GM12878 (cell line): Measurements from ENCODE around the gene NLRP7. TPM values are rescaled to one million over a fixed set of nuclear protein-coding genes. Genes with fewer than 3 reads are reported as not detected.
"Not testable (repeated sequence)": the region's sequence is repeated elsewhere in the genome, so short reads cannot be mapped to it uniquely, and the experiment has no call there.

Source experiments
- ATAC-seq: fragments of 200-7000 bp; cut with Tn5 transposase; 3 replicates; pipeline ENCODE4 v1.9.1; 2020; ENCODE audit warnings: mild to moderate bottlenecking, moderate library complexity
- BruUV-seq: library from RNA; stranded (reverse); fragments of 400-500 nt; replicated peaks from 2 replicates; lab custom pipeline; 2021; lab: Mats Ljungman, UMichigan
- CTCF ChIA-PET: fragments of 300-600 bp; sonication (Branson Sonifier 250); formaldehyde crosslinking; extraction: SDS; loops from one replicate; lab custom pipeline; 2021; ENCODE audit warnings: inconsistent platforms; lab: Yijun Ruan, JAX
- POLR2A ChIA-PET: fragments of 350-600 bp; formaldehyde crosslinking; extraction: SDS; loops from one replicate; lab custom pipeline; 2021; ENCODE audit warnings: inconsistent platforms; lab: Charles Lee
- RAD21 ChIA-PET: fragments of 300-600 bp; sonication (Branson Sonifier 250); formaldehyde crosslinking; loops from one replicate; lab custom pipeline; 2023; ENCODE audit warnings: antibody characterized with exemption; ENCODE audit not compliant: unreplicated experiment; lab: Charles Lee
- SMC1A ChIA-PET: fragments of 300-600 bp; sonication (Branson Sonifier 250); formaldehyde crosslinking; loops from one replicate; lab custom pipeline; 2023; ENCODE audit not compliant: unreplicated experiment, uncharacterized antibody; lab: Charles Lee
- DNase-seq: peaks from one replicate; pipeline ENCODE4 v3.0.0-alpha.2; 2011; ENCODE audit warnings: low read depth, low spot score
- FAIRE-seq: peaks from 3 replicates; lab custom pipeline; 2011; peaks lifted over from hg19 to GRCh38; lab: Jason Lieb, UNC
- H2AFZ ChIP-seq: 2 replicates; pipeline ENCODE4 v1.6.0; 2011; ENCODE audit warnings: low read depth, low read length, control low read depth; ENCODE audit not compliant: control insufficient read depth
- H3K27ac ChIP-seq: 2 replicates; pipeline ENCODE4 v1.5.1; 2011; ENCODE audit warnings: control low read depth; ENCODE audit not compliant: control insufficient read depth, insufficient read depth
- H3K27me3 ChIP-seq, 2 experiments: replicated peaks in 1 of 2; 2 replicates each; pipeline versions ENCODE4 v1.6.0 to v1.6.1; 2011; ENCODE audit warnings: low read length in 1 of 2; ENCODE audit not compliant: control insufficient read depth in 2 of 2, insufficient read depth in 2 of 2
- H3K36me3 ChIP-seq, 2 experiments: 2 replicates each; pipeline ENCODE4 v1.5.1; 2011; ENCODE audit warnings: low read length in 1 of 2; ENCODE audit not compliant: control insufficient read depth in 2 of 2, insufficient read depth in 2 of 2
- H3K4me1 ChIP-seq: 2 replicates; pipeline ENCODE4 v1.6.1; 2011; ENCODE audit warnings: mild to moderate bottlenecking, low read length, moderate library complexity, mixed read lengths; ENCODE audit not compliant: control insufficient read depth, insufficient read depth
- H3K4me2 ChIP-seq: 2 replicates; pipeline ENCODE4 v1.6.0; 2011; ENCODE audit warnings: control low read depth; ENCODE audit not compliant: control insufficient read depth, insufficient read depth
- H3K4me3 ChIP-seq: fragments of 200-600 bp; sonication (generic); 2 replicates; pipeline ENCODE4 v1.5.1; 2016
- H3K79me2 ChIP-seq: 2 replicates; pipeline ENCODE4 v1.6.0; 2011; ENCODE audit warnings: low read length; ENCODE audit not compliant: control insufficient read depth, insufficient read depth
- H3K9ac ChIP-seq: 2 replicates; pipeline ENCODE4 v1.8.0; 2011; ENCODE audit warnings: low read length, control low read depth, mixed read lengths; ENCODE audit not compliant: control insufficient read depth, insufficient read depth
- H3K9me3 ChIP-seq: replicated peaks from 3 replicates; pipeline ENCODE4 v1.5.1; 2011; ENCODE audit warnings: mild to moderate bottlenecking, low read length; ENCODE audit not compliant: control insufficient read depth, insufficient read depth
- H4K20me1 ChIP-seq: 2 replicates; pipeline ENCODE4 v1.6.0; 2011; ENCODE audit not compliant: control insufficient read depth, insufficient read depth
- NR2C1 ChIP-seq: fragments of 450-650 bp; IDR thresholded peaks from 2 replicates; pipeline ENCODE4 v1.6.1; 2017; ENCODE audit warnings: antibody characterized with exemption, mild to moderate bottlenecking, moderate library complexity
- POLR2A ChIP-seq: IDR thresholded peaks from 2 replicates; pipeline ENCODE4 v1.6.1; 2011; ENCODE audit warnings: low read depth, mild to moderate bottlenecking, low read length
- ZBED1 ChIP-seq: IDR thresholded peaks from 2 replicates; pipeline ENCODE4 v1.6.1; 2016; ENCODE audit warnings: borderline replicate concordance
- WGBS: methylation state at CpG from one replicate; pipeline ENCODE4 v1.1.6; 2016; ENCODE audit warnings: low lambda C conversion rate; ENCODE audit not compliant: insufficient replicate concordance, insufficient coverage; ENCODE audit errors: missing lambda C conversion rate; 5-methylcytosine and 5-hydroxymethylcytosine counted together
- in situ Hi-C: fragments of 300-500 bp; cut with MboI; formaldehyde crosslinking; loops from 9 replicates; pipeline ENCODE4 v1.14.3; 2018; ENCODE audit warnings: mixed read lengths
- intact Hi-C: fragments of 100-400 bp; cut with micrococcal nuclease; formaldehyde crosslinking; loops from one replicate; pipeline ENCODE4 v1.14.2; 2022; ENCODE audit not compliant: unreplicated experiment
- polyA plus RNA-seq, 11 experiments: library from polyadenylated mRNA; depleted of rRNA in 4 of 11; unstranded in 6 of 11; stranded (reverse) in 5 of 11; fragments of >200 nt; fragmentation: Nextera tagmentation in 4 of 11; fragmentation: Illumina TruSeq in 1 of 11; extraction: Ambion mirVana in 4 of 11; extraction: Trizol in 1 of 11; gene quantifications; 1 replicate in 1 of 11; 2 replicates in 10 of 11; pipeline versions ENCODE4 v1.2.1 to v1.2.3, GENCODE V29; 2011 to 2016; ENCODE audit warnings: inconsistent platforms in 2 of 11, missing spikeins in 2 of 11, low read depth in 1 of 11
- total RNA-seq, 4 experiments: library from RNA; depleted of rRNA in 3 of 4; stranded (reverse); fragments of >200 nt in 3 of 4; fragmentation: Illumina TruSeq in 1 of 4; extraction: Trizol in 1 of 4; gene quantifications; 2 replicates each; pipeline versions ENCODE4 v1.2.1 to v1.2.3, GENCODE V29; 2013 to 2021
- TF ChIP-seq, protein P1 (sequence below): fragments of 450-650 bp; conservative IDR thresholded peaks from 2 replicates; pipeline ENCODE4 v1.6.1; 2017; ENCODE audit warnings: mild to moderate bottlenecking, moderate library complexity

The NLRP7 gene
- total and polyA plus RNA-seq, 10 of the 15 experiments (the other 5 are each of a cell fraction or from before 2014, with no cell fraction given), result 0.08 to 3.4 (median 0.31) TPM

DNA sequence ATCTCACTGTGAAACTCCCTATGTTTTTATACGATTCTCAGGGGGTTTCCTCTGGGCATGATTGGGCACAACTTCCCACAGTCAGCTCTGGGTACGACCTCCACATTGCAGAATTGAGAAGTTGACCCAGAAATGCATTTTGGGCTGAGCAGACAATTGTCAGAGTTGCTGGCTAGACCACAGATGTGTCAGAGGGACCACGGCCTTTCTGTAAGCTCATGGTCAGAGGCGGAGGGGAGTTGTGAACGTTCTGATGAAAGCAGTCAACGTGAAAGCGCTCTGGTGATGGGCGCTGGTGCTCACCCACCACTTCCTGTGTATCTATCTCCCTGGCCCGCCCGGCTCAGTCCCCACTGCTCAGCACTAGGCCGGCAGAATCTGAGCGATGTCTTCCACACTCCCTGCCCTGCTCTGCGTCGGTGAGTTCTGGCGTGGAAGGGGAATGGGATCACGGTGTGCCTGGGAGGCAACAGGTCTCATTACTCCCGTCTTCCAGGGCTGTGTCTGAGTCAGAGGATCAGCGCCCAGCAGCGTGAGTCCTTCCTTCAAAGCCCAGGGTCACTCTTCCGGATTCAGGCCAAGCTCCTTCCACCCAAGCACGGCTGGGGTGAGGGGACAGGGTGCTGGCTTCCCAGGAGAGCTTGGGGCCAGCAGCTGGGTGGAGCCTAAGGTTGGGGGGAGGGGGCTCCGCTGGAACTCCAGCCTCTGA, 41.4 kb downstream of the NLRP7 start, which contains the start of gene NCR1:
Gene NCR1, plus strand, starts transcription at position 346 of the 709 bp plus-strand sequence. Its CDS starts 40 bp downstream, at position 386.
- Histone ChIP-seq H3K27me3 (no peaks in the 10 kb centered on the region), H3K9ac (no peak within 1 kb of the TSS), H3K4me2 (0 out of 2 replicates have a peak within 1 kb of the TSS, but pooled peaks have one; percentile 3), H3K36me3 (no peaks in the 10 kb centered on the region), H3K4me1 (peaks cover 4% of the 10 kb centered on the region; the same call in 1 of the 2 replicates), H3K4me3 (no peak within 1 kb of the TSS), H4K20me1 (no peaks in the 10 kb centered on the region), H3K9me3 (no peaks in the 10 kb centered on the region), H3K79me2 (no peaks in the 10 kb centered on the region), H3K27ac (no peak within 1 kb of the TSS), H2AFZ (peak within 1 kb of the TSS; percentile 67)
- no TSS peak for BruUV-seq
- SMC1A ChIA-PET, result no interaction called here
- RAD21 ChIA-PET, result no interaction called here
- CTCF ChIA-PET, result no interaction called here
- no peak for TF ChIP-seq ZBED1
- 0 out of 2 replicates have a peak, but pooled peaks have one; percentile 42 for TF ChIP-seq POLR2A
- DNase-seq (no peak), ATAC-seq (peak; percentile 46), FAIRE-seq (no peak)
- 30% methylated on average over 21 of the region's 22 CpGs for WGBS
- POLR2A ChIA-PET, result interaction anchor here (0.6 kb wide), 1 partner anchor 418 kb away, joined by 9 read pairs; no protein-coding TSS in a partner anchor
- intact Hi-C loops, result no loop called here
- in situ Hi-C loops, result no loop called here

DNA sequence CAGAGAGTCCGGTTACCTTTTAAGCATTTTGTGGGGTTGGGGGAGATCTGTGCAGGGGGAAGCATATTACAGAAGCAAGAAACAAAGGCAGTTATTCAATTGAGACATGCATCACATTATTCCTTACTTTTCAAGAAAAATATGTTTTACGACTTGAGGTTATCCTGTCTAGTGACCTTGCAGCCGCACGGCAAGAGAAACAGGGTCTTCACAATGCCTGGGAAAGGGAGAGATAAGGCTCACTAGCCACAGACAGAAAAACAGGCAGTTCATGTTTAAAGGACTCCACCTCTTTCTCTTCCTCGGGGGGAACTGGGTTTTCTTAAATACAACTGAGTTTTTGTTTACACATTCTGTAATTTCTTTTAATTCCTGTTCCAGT, 41.9 kb downstream of the NLRP7 start:
- in situ Hi-C loops (no loop called here), intact Hi-C loops (no loop called here)
- ATAC-seq (no peak), DNase-seq (no peak), FAIRE-seq (no peak)
- peak overlapping the region; percentile 67 for H2AFZ ChIP-seq
- POLR2A ChIA-PET, result interaction anchor here (0.6 kb wide), 1 partner anchor 417 kb away, joined by 9 read pairs; no protein-coding TSS in a partner anchor
- no peaks in the 10 kb centered on the region for H3K36me3 ChIP-seq
- H3K4me3 ChIP-seq, result no peak overlapping the region
- H3K79me2 ChIP-seq, result no peaks in the 10 kb centered on the region
- H3K9ac ChIP-seq, result no peak overlapping the region
- SMC1A ChIA-PET, result no interaction called here
- BruUV-seq, result no TSS peak
- H3K27ac ChIP-seq, result no peak overlapping the region
- RAD21 ChIA-PET, result no interaction called here
- H3K4me2 ChIP-seq, result 0 out of 2 replicates have a peak overlapping the region, but pooled peaks have one; percentile 3
- CTCF ChIA-PET, result no interaction called here
- 38% methylated on average over 5 of the region's 5 CpGs for WGBS
- H3K4me1 ChIP-seq, result peaks cover 4% of the 10 kb centered on the region; the same call in 1 of the 2 replicates
- H3K27me3 ChIP-seq, result no peaks in the 10 kb centered on the region
- TF ChIP-seq, protein P1, sequence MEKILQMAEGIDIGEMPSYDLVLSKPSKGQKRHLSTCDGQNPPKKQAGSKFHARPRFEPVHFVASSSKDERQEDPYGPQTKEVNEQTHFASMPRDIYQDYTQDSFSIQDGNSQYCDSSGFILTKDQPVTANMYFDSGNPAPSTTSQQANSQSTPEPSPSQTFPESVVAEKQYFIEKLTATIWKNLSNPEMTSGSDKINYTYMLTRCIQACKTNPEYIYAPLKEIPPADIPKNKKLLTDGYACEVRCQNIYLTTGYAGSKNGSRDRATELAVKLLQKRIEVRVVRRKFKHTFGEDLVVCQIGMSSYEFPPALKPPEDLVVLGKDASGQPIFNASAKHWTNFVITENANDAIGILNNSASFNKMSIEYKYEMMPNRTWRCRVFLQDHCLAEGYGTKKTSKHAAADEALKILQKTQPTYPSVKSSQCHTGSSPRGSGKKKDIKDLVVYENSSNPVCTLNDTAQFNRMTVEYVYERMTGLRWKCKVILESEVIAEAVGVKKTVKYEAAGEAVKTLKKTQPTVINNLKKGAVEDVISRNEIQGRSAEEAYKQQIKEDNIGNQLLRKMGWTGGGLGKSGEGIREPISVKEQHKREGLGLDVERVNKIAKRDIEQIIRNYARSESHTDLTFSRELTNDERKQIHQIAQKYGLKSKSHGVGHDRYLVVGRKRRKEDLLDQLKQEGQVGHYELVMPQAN, result no peak
- no peak for TF ChIP-seq NR2C1
- no peaks in the 10 kb centered on the region for H4K20me1 ChIP-seq
- no peaks in the 10 kb centered on the region for H3K9me3 ChIP-seq

DNA sequence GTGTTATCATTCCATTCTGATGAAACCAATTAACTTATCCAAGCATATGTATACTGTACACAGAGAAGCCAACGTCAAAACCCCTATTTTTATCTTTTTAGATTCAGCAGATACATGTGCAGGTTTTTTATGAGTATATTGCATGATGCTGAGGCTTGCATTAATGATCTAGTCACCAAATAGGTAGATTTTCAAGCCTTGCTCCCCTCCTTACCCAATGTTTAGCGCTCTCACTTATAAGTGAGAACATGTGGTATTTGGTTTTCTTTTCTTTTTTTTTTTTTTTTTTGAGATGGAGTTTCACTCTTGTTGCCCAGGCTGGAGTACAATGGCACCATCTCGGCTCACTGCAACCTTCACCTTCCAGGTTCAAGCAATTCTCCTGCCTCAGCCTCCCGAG, 43.1 kb downstream of the NLRP7 start:
- in situ Hi-C loops, FAIRE-seq, BruUV-seq, H3K4me1 ChIP-seq, H3K27me3 ChIP-seq, H3K79me2 ChIP-seq, H3K36me3 ChIP-seq, CTCF ChIA-PET, DNase-seq, H3K9ac ChIP-seq, RAD21 ChIA-PET, H3K4me2 ChIP-seq, H3K27ac ChIP-seq, H3K9me3 ChIP-seq, ATAC-seq, intact Hi-C loops, POLR2A ChIA-PET, H3K4me3 ChIP-seq, H2AFZ ChIP-seq, H4K20me1 ChIP-seq: not testable (repeated sequence)
- SMC1A ChIA-PET, result interaction anchor here (0.6 kb wide), 2 partner anchors 62 to 276 kb away, joined by 3 read pairs; no protein-coding TSS in a partner anchor
- 22% methylated on average over 3 of the region's 4 CpGs for WGBS
